HEK293 (cell line): ENCODE measurements around the gene SMC3.

Experiments used
- GLI4 ChIP-seq: fragments of 450-650 bp; formaldehyde crosslinking; IDR thresholded peaks from 2 replicates; pipeline ENCODE4 v1.5.1; 2016; ENCODE audit warnings: missing biosample characterization, missing genetic modification characterization
- ZBTB8A ChIP-seq: fragments of 450-650 bp; formaldehyde crosslinking; IDR thresholded peaks from 2 replicates; pipeline ENCODE4 v1.5.1; 2016; ENCODE audit warnings: missing biosample characterization, missing genetic modification characterization
- ZNF121 ChIP-seq: fragments of 450-650 bp; formaldehyde crosslinking; IDR thresholded peaks from 2 replicates; pipeline ENCODE4 v1.5.1; 2016; ENCODE audit warnings: missing biosample characterization, missing genetic modification characterization
- ZNF157 ChIP-seq: fragments of 450-650 bp; formaldehyde crosslinking; IDR thresholded peaks from 2 replicates; pipeline ENCODE4 v1.5.1; 2016; ENCODE audit warnings: missing biosample characterization, missing genetic modification characterization
- ZNF664 ChIP-seq: fragments of 450-650 bp; formaldehyde crosslinking; IDR thresholded peaks from 2 replicates; pipeline ENCODE4 v1.5.1; 2016; ENCODE audit warnings: missing biosample characterization, missing genetic modification characterization
- ZNF776 ChIP-seq: fragments of 450-650 bp; formaldehyde crosslinking; IDR thresholded peaks from 2 replicates; pipeline ENCODE4 v1.5.0; 2017; ENCODE audit warnings: missing biosample characterization, missing genetic modification characterization, borderline replicate concordance
- TF ChIP-seq, protein P1 (sequence below): fragments of 450-650 bp; formaldehyde crosslinking; IDR thresholded peaks from 2 replicates; pipeline ENCODE4 v1.5.1; 2016; ENCODE audit warnings: missing biosample characterization, missing genetic modification characterization
- TF ChIP-seq, protein P2 (sequence below): fragments of 450-650 bp; formaldehyde crosslinking; IDR thresholded peaks from 2 replicates; pipeline ENCODE4 v1.5.1; 2016; ENCODE audit warnings: missing biosample characterization, missing genetic modification characterization

DNA sequence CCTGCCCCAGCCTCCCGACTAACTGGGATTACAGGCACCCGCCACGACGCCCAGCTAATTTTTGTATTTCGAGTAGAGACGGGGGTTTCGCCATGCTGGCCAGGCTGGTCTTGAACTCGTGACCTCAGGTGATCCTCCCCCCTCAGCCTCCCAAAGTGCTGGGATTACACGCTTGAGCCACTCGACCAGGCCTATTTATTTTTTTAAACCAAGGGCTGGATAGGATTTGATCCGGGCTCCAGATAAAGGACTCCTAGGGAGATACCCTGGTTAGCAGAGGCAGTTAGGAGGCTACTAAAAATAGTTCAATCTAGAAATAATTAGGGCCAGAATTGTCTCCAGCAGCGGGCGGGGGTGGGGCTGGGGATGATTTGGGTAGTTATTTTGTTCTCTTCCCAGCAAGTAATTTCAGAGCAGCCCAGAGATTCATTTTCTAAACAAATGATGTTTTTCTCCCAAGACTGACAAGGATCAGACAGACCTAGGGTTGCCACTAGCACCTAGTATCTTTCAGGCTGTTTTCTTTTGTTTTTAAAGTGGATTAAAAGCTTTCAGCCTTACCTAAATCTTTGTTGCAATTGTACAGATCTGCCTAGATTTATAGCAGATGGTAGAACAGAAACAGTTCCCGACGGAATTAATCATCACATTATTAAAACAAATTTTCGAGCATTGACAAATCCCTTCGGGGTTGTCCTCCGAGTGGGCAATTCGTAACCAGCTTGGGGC, 859 bp upstream of the SMC3 start:
- TF ChIP-seq, protein P1, sequence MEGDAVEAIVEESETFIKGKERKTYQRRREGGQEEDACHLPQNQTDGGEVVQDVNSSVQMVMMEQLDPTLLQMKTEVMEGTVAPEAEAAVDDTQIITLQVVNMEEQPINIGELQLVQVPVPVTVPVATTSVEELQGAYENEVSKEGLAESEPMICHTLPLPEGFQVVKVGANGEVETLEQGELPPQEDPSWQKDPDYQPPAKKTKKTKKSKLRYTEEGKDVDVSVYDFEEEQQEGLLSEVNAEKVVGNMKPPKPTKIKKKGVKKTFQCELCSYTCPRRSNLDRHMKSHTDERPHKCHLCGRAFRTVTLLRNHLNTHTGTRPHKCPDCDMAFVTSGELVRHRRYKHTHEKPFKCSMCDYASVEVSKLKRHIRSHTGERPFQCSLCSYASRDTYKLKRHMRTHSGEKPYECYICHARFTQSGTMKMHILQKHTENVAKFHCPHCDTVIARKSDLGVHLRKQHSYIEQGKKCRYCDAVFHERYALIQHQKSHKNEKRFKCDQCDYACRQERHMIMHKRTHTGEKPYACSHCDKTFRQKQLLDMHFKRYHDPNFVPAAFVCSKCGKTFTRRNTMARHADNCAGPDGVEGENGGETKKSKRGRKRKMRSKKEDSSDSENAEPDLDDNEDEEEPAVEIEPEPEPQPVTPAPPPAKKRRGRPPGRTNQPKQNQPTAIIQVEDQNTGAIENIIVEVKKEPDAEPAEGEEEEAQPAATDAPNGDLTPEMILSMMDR (tag by site-specific recombination): no peak
- TF ChIP-seq ZNF157 (tag by site-specific recombination): no peak
- TF ChIP-seq ZNF664 (tag by site-specific recombination): no peak
- no peak for TF ChIP-seq ZNF776 (tag by site-specific recombination)
- no peak for TF ChIP-seq GLI4 (tag by site-specific recombination)
- 0 out of 2 replicates have a peak, but pooled peaks have one; percentile 30 for TF ChIP-seq ZNF121
- peak; percentile 20; the same call in 1 of the 2 replicates for TF ChIP-seq ZBTB8A (tag by site-specific recombination)
- TF ChIP-seq, protein P2, sequence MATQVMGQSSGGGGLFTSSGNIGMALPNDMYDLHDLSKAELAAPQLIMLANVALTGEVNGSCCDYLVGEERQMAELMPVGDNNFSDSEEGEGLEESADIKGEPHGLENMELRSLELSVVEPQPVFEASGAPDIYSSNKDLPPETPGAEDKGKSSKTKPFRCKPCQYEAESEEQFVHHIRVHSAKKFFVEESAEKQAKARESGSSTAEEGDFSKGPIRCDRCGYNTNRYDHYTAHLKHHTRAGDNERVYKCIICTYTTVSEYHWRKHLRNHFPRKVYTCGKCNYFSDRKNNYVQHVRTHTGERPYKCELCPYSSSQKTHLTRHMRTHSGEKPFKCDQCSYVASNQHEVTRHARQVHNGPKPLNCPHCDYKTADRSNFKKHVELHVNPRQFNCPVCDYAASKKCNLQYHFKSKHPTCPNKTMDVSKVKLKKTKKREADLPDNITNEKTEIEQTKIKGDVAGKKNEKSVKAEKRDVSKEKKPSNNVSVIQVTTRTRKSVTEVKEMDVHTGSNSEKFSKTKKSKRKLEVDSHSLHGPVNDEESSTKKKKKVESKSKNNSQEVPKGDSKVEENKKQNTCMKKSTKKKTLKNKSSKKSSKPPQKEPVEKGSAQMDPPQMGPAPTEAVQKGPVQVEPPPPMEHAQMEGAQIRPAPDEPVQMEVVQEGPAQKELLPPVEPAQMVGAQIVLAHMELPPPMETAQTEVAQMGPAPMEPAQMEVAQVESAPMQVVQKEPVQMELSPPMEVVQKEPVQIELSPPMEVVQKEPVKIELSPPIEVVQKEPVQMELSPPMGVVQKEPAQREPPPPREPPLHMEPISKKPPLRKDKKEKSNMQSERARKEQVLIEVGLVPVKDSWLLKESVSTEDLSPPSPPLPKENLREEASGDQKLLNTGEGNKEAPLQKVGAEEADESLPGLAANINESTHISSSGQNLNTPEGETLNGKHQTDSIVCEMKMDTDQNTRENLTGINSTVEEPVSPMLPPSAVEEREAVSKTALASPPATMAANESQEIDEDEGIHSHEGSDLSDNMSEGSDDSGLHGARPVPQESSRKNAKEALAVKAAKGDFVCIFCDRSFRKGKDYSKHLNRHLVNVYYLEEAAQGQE (tag by site-specific recombination): no peak
